Measurements from ENCODE around the gene GPSM1.

Gene GPSM1

DNA sequence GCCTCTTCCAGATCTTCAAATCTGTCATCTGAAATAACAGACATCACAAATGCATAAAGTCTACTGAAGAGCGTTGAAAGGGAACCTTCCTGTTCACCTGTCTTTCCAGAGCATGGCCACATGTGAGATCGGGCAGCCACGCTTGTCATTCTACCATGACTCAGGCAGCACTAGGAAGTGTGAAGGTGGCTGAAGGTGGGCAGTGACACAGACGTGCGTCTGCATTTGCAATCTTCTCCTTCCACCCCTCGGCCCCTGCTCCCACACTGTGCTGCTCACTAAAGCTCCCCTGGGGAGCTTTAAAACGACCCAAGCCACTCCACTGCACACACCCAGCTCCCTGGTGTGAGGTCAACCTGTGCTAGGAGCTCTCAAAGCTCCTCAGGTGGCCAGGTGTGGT is 80.6 kb downstream of the GPSM1 start:
- Histone ChIP-seq H3K4me3 (ENCODE audit: low read length) (no peak overlapping the region), H2AFZ (ENCODE audit: low read depth, low read length) (no peak overlapping the region), H3K9ac (ENCODE audit: low read length) (no peak overlapping the region), H3K36me3 (replicated peaks; ENCODE audit: low read depth, low read length) (peaks cover 44% of the 10 kb centered on the region), H4K20me1 (ENCODE audit: insufficient read depth, low read length) (peaks cover 12% of the 10 kb centered on the region), H3K4me1 (ENCODE audit: low read length) (peaks cover 58% of the 10 kb centered on the region), H3K9me3 (ENCODE audit: insufficient read depth, low read length) (no peaks in the 10 kb centered on the region), H3K79me2 (ENCODE audit: low read length) (peaks cover 76% of the 10 kb centered on the region), H3K27ac (ENCODE audit: low read length) (no peak overlapping the region; the same call in 1 of the 2 replicates), H3K27me3 (ENCODE audit: low read depth, low read length) (no peaks in the 10 kb centered on the region), H3K4me2 (ENCODE audit: low read length) (no peak overlapping the region)
- TF ChIP-seq, protein P1, sequence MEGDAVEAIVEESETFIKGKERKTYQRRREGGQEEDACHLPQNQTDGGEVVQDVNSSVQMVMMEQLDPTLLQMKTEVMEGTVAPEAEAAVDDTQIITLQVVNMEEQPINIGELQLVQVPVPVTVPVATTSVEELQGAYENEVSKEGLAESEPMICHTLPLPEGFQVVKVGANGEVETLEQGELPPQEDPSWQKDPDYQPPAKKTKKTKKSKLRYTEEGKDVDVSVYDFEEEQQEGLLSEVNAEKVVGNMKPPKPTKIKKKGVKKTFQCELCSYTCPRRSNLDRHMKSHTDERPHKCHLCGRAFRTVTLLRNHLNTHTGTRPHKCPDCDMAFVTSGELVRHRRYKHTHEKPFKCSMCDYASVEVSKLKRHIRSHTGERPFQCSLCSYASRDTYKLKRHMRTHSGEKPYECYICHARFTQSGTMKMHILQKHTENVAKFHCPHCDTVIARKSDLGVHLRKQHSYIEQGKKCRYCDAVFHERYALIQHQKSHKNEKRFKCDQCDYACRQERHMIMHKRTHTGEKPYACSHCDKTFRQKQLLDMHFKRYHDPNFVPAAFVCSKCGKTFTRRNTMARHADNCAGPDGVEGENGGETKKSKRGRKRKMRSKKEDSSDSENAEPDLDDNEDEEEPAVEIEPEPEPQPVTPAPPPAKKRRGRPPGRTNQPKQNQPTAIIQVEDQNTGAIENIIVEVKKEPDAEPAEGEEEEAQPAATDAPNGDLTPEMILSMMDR (IDR thresholded peaks at IDR 0.05; ENCODE audit: low read depth, low read length): no peak
- TF ChIP-seq EZH2phosphoT487 (IDR thresholded peaks at IDR 0.05; ENCODE audit: low read depth): no peak
